Neuronal stem cell (in vitro differentiated cells): ENCODE data around the gene SEMA6B.

ENCODE experiments used
- DNase-seq: peaks from one replicate; pipeline ENCODE4 v3.0.0-alpha.2; 2013; ENCODE audit warnings: low spot score
- H2AFZ ChIP-seq: one replicate; pipeline ENCODE4 v1.6.1; 2013; ENCODE audit warnings: mild to moderate bottlenecking, low read length, inconsistent platforms
- H2AK5ac ChIP-seq: 2 replicates; pipeline ENCODE4 v1.6.1; 2013; ENCODE audit warnings: low read depth, mild to moderate bottlenecking, inconsistent platforms, low read length, moderate library complexity, mixed read lengths
- H2BK120ac ChIP-seq: 2 replicates; pipeline ENCODE4 v1.6.1; 2013; ENCODE audit warnings: low read depth, mild to moderate bottlenecking, inconsistent platforms, low read length, moderate library complexity, mixed read lengths
- H2BK12ac ChIP-seq: one replicate; pipeline ENCODE4 v1.6.1; 2013; ENCODE audit warnings: low read length, inconsistent platforms
- H2BK15ac ChIP-seq: 2 replicates; pipeline ENCODE4 v1.6.1; 2013; ENCODE audit warnings: mild to moderate bottlenecking, low read length, inconsistent platforms, mixed read lengths
- H2BK5ac ChIP-seq: one replicate; pipeline ENCODE4 v1.6.1; 2013; ENCODE audit warnings: inconsistent platforms, mild to moderate bottlenecking, low read length, moderate library complexity
- H3K14ac ChIP-seq: one replicate; pipeline ENCODE4 v1.6.1; 2013; ENCODE audit warnings: low read length, inconsistent platforms
- H3K18ac ChIP-seq: 2 replicates; pipeline ENCODE4 v1.6.1; 2013; ENCODE audit warnings: low read length, inconsistent platforms
- H3K23ac ChIP-seq: 2 replicates; pipeline ENCODE4 v1.6.1; 2013; ENCODE audit warnings: low read depth, mild to moderate bottlenecking, mixed read lengths, low read length, inconsistent platforms; ENCODE audit not compliant: poor library complexity
- H3K27ac ChIP-seq: replicated peaks from 3 replicates; pipeline ENCODE4 v1.5.1; 2013; ENCODE audit warnings: low read length, inconsistent platforms
- H3K27me3 ChIP-seq, 3 experiments: 2 replicates each; pipeline ENCODE4 v1.6.1; 2013; ENCODE audit warnings: low read length in 3 of 3, mild to moderate bottlenecking in 2 of 3, inconsistent platforms in 1 of 3, low read depth in 1 of 3, mixed read lengths in 1 of 3, moderate library complexity in 1 of 3; ENCODE audit not compliant: control insufficient read depth in 3 of 3, insufficient read depth in 3 of 3
- H3K36me3 ChIP-seq, 2 donors: replicated peaks in 1 of 2; 2 replicates each; pipeline ENCODE4 v1.6.1; 2013; ENCODE audit warnings: low read length in 2 of 2; ENCODE audit not compliant: control insufficient read depth in 2 of 2, insufficient read depth in 2 of 2
- H3K4ac ChIP-seq: 2 replicates; pipeline ENCODE4 v1.6.1; 2013; ENCODE audit warnings: inconsistent platforms, mild to moderate bottlenecking, low read length, moderate library complexity
- H3K4me1 ChIP-seq, 2 donors: 1 replicate in 1 of 2; 2 replicates in 1 of 2; pipeline ENCODE4 v1.6.1; 2013; ENCODE audit warnings: low read length in 2 of 2, low read depth in 1 of 2; ENCODE audit not compliant: control insufficient read depth in 2 of 2, insufficient read depth in 1 of 2
- H3K4me2 ChIP-seq: one replicate; pipeline ENCODE4 v1.6.1; 2013; ENCODE audit warnings: mild to moderate bottlenecking, low read length, inconsistent platforms; ENCODE audit not compliant: insufficient read depth, poor library complexity, severe bottlenecking
- H3K4me3 ChIP-seq, 2 donors: 2 replicates each; pipeline ENCODE4 v1.5.1; 2013; ENCODE audit warnings: low read length in 2 of 2, mild to moderate bottlenecking in 2 of 2, inconsistent platforms in 1 of 2, moderate library complexity in 1 of 2
- H3K79me1 ChIP-seq: one replicate; pipeline ENCODE4 v1.6.1; 2013; ENCODE audit warnings: low read depth, mild to moderate bottlenecking, inconsistent platforms, low read length, moderate library complexity
- H3K9ac ChIP-seq: one replicate; pipeline ENCODE4 v1.6.1; 2013; ENCODE audit warnings: mild to moderate bottlenecking, low read depth, low read length, inconsistent platforms; ENCODE audit not compliant: poor library complexity
- H3K9me3 ChIP-seq, 2 donors: replicated peaks in 1 of 2; 2 replicates each; pipeline versions ENCODE3 to v1.6.1; 2013; ENCODE audit warnings: low read length in 2 of 2, mild to moderate bottlenecking in 2 of 2, inconsistent platforms in 1 of 2, low read depth in 1 of 2, mixed read lengths in 1 of 2, moderate library complexity in 1 of 2; ENCODE audit not compliant: control insufficient read depth in 2 of 2, insufficient read depth in 1 of 2
- H4K8ac ChIP-seq: one replicate; pipeline ENCODE4 v1.6.1; 2013; ENCODE audit warnings: low read depth, mild to moderate bottlenecking, inconsistent platforms, low read length, moderate library complexity
- H4K91ac ChIP-seq: one replicate; pipeline ENCODE4 v1.6.1; 2013; ENCODE audit warnings: low read length, low read depth, mild to moderate bottlenecking, inconsistent platforms; ENCODE audit not compliant: poor library complexity
- WGBS, 2 donors: extraction: QIAGEN DNeasy Blood & Tissue Kit; methylation state at CpG; one replicate each; pipeline ENCODE4 v1.1.7; 2013; ENCODE audit warnings: missing lambda C conversion rate in 2 of 2, mixed read lengths in 1 of 2; ENCODE audit not compliant: insufficient read length in 2 of 2, insufficient replicate concordance in 1 of 2; ENCODE audit errors: extremely low coverage in 2 of 2; 5-methylcytosine and 5-hydroxymethylcytosine counted together

SEMA6B gene

GRCh38 chr19:4525563-4526002 lies 33.9 kb downstream of the SEMA6B start:
- Histone ChIP-seq H2BK15ac (no peak overlapping the region), H3K27ac (no peak overlapping the region), H2BK5ac (no peak overlapping the region), H3K18ac (peak overlapping the region; percentile 41), H2BK12ac (peak overlapping the region; percentile 26), H2BK120ac (no peak overlapping the region), H3K9ac (no peak overlapping the region), H4K91ac (no peak overlapping the region), H3K27me3 (peaks cover 0 to 10% (median 0%) of the 10 kb centered on the region in 3 experiments), H3K4me3 (no peak overlapping the region), H3K4me1 (no peaks in the 10 kb centered on the region), H3K79me1 (no peaks in the 10 kb centered on the region), H2AK5ac (peak overlapping the region; percentile 76), H3K4ac (peak overlapping the region; percentile 37), H3K14ac (no peak overlapping the region), H3K4me2 (no peak overlapping the region), H3K36me3 (no peaks in the 10 kb centered on the region), H2AFZ (no peak overlapping the region), H3K23ac (peak overlapping the region; percentile 31), H3K9me3 (no peaks in the 10 kb centered on the region), H4K8ac (no peak overlapping the region)
- no peak for DNase-seq
- WGBS, 2 donors: no CpG with 5 or more reads among the region's 23 CpGs

DNA sequence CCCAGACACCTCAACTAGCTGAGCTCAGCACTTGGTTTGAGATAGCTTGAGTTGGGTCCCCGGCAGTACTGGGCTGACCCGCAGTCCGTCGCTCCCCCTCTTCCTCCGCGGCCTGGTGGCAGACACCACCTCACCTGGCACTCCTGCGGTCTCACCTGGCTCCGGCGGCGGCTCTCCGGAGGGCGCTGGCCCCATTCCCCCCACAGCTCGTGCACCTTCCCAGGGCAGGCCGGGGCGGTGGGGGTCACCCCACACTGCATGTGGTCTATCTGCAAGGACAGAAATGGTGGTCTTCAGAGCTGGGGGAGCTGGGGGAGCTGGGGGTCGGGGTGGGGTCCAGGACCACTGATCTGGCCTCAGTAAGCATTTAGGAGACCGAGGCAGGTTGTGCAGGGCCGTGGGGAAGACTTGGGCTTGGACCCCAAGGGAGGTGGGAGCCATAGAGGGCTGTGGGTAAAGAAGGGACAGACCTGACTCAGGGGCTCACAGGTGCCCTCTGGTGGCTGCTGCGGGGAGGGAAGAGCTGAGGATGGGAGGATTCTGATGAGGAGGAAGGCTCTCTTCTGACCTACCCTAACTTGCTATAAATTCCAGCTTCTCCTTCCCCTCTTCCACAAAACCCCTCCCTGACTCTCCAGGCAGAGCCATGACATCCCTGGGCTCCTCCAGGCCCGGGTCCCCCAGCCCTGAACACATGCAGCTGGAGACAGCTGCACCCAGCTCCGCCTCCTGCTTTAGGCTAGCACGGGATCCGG lies 34.5 kb downstream of the SEMA6B start:
- peaks cover 0 to 5% (median 0%) of the 10 kb centered on the region in 3 experiments for H3K27me3 ChIP-seq
- no peak overlapping the region for H2BK5ac ChIP-seq
- no peak overlapping the region for H3K9ac ChIP-seq
- no peak overlapping the region for H3K4me3 ChIP-seq
- H3K36me3 ChIP-seq: no peaks in the 10 kb centered on the region
- H3K23ac ChIP-seq: no peak overlapping the region
- no peak overlapping the region for H3K18ac ChIP-seq
- H3K14ac ChIP-seq: no peak overlapping the region
- no peak overlapping the region for H3K4me2 ChIP-seq
- H3K27ac ChIP-seq: no peak overlapping the region
- no peak overlapping the region for H3K4ac ChIP-seq
- no peaks in the 10 kb centered on the region for H3K4me1 ChIP-seq
- no peak overlapping the region for H2AFZ ChIP-seq
- peak overlapping the region; percentile 76 for H2AK5ac ChIP-seq
- no peak overlapping the region for H2BK120ac ChIP-seq
- H3K9me3 ChIP-seq: no peaks in the 10 kb centered on the region
- no peak for DNase-seq
- H2BK15ac ChIP-seq: no peak overlapping the region
- H3K79me1 ChIP-seq: no peaks in the 10 kb centered on the region
- peak overlapping the region; percentile 26 for H2BK12ac ChIP-seq
- WGBS, 2 donors: no CpG with 5 or more reads among the region's 23 CpGs
- no peak overlapping the region for H4K8ac ChIP-seq
- H4K91ac ChIP-seq: no peak overlapping the region

DNA sequence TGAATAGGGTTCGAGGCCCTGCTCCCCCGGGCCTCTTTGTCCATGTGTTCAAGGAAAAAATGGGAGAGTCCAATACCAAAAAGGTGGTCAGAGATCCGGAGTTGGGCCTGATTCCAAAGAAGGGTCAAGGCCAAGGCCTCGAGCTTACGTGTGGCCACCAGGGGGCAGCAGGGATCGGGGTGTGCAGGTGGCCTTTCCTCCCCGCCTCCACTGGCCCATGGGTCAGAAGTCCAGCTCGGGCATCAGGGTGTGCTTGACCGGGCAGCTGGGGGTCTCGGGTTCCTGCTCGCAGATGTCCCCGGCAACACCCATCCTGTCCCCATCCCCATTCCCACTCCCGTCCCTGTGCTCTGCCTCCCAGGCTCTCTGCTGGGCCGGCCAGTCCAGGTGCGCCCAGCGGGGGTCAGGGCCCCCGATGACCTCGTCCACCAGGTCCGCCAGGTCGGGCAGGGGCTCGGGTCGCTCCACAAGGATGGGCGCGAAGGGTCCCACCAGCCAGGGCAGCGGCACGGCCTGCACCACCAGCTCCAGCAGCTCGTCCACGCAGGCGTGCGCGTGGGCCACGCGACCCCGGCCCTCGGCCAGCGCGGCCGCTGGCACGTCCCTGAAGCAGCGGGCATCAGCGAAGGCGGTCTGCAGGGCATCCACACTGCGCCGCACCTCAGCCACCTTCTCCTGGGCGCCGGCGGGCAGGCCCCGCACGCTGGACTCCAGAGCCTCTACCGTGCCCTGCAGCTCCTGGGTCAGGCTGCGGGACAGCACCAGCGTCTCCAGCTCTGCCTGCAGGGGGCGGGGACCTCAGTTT lies 36.0 kb downstream of the SEMA6B start:
- Histone ChIP-seq H3K4me3 (no peak overlapping the region), H3K79me1 (no peaks in the 10 kb centered on the region), H3K4ac (no peak overlapping the region), H2BK12ac (no peak overlapping the region), H3K27me3 (peaks cover 0 to 2% (median 0%) of the 10 kb centered on the region in 3 experiments), H2BK5ac (no peak overlapping the region), H3K9me3 (no peaks in the 10 kb centered on the region), H3K4me2 (no peak overlapping the region), H4K91ac (no peak overlapping the region), H2AK5ac (peak overlapping the region; percentile 35), H2BK15ac (peak overlapping the region; percentile 78), H3K18ac (peak overlapping the region; percentile 3), H3K23ac (peak overlapping the region; percentile 25), H3K27ac (no peak overlapping the region), H3K9ac (peak overlapping the region; percentile 24), H3K14ac (no peak overlapping the region), H3K36me3 (no peaks in the 10 kb centered on the region), H4K8ac (no peak overlapping the region), H2BK120ac (peak overlapping the region; percentile 76), H2AFZ (no peak overlapping the region), H3K4me1 (no peaks in the 10 kb centered on the region)
- WGBS, 2 donors: no CpG with 5 or more reads among the region's 53 CpGs
- no peak for DNase-seq
